ENCODE measurements around the gene NRG3.

Gene NRG3

GRCh38 chr10:82208726-82209125, 333.7 kb downstream of the NRG3 start:
- H3K4me3 Mint-ChIP-seq: no peak overlapping the region

GRCh38 chr10:82210331-82210730, 335.3 kb downstream of the NRG3 start:
- Mint-ChIP-seq H3K4me1 (no peaks in the 10 kb centered on the region), H3K36me3 (no peaks in the 10 kb centered on the region), H3K27me3 (no peaks in the 10 kb centered on the region), H3K27ac (no peak overlapping the region), H3K9me3 (peaks cover 4% of the 10 kb centered on the region), H3K4me3 (no peak overlapping the region)
- DNase-seq (ENCODE audit: low spot score in 2 of 2): no peak
- no peak for ATAC-seq (ENCODE audit: low read depth)

More at GRCh38 chr10:82208726-82209125, 333.7 kb downstream of the NRG3 start:
- Mint-ChIP-seq H3K9me3 (peaks cover 4% of the 10 kb centered on the region), H3K36me3 (no peaks in the 10 kb centered on the region), H3K4me1 (no peaks in the 10 kb centered on the region), H3K27me3 (no peaks in the 10 kb centered on the region), H3K27ac (no peak overlapping the region)
- no peak for DNase-seq (ENCODE audit: low spot score in 2 of 2)
- ATAC-seq (ENCODE audit: low read depth): no peak

DNA sequence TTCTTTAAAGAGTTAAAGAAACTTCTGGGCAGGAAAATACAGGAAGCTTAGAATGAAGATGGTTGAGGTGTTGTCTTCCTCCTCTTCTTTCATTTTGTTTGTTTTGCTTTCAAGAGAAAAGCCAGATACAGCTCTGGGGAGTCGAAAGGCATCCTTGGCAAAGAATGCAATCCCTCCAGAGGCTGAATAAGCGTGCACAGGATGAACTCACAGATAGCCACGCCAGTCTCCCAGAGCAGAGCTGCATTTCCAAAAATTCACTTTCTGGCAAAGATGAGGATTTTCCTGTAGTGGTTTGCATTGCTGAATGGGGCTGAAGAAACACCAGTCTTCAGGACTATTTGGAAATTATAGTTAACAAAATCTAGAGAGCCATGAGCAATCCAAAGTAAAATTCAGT, 336.4 kb downstream of the NRG3 start:
- Mint-ChIP-seq H3K36me3 (no peaks in the 10 kb centered on the region), H3K4me1 (no peaks in the 10 kb centered on the region)
- no peak for ATAC-seq (ENCODE audit: low read depth)

DNA sequence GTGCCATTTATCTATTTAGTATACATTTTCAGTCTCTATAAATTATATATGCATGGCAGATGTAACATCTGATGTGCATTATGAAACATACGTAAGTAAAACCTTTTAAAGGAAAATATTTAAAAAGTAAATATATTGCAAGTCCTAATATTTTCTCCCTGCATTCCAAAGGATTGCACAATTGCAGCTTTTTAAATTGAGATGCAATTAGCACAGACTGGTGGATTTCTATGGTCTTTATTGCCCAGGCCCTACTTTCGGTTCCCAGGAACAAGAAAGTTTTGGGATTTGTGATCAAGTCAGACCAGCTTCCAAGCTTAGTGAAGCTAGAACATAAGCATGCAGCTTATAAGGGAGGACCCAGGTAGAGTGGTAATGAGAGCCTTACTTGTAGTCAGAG, 337.8 kb downstream of the NRG3 start:
- peaks cover 2% of the 10 kb centered on the region for H3K9me3 Mint-ChIP-seq
- no peaks in the 10 kb centered on the region for H3K4me1 Mint-ChIP-seq
- H3K27ac Mint-ChIP-seq: no peak overlapping the region
- ATAC-seq (ENCODE audit: low read depth) (no peak), DNase-seq (ENCODE audit: low spot score in 2 of 2) (no peak)
- no peaks in the 10 kb centered on the region for H3K36me3 Mint-ChIP-seq
- no peaks in the 10 kb centered on the region for H3K27me3 Mint-ChIP-seq
- no peak overlapping the region for H3K4me3 Mint-ChIP-seq

More for the DNA sequence above, 336.4 kb downstream of the NRG3 start:
- DNase-seq (ENCODE audit: low spot score in 2 of 2): no peak
- Mint-ChIP-seq H3K27ac (no peak overlapping the region), H3K27me3 (no peaks in the 10 kb centered on the region), H3K4me3 (no peak overlapping the region), H3K9me3 (peaks cover 4% of the 10 kb centered on the region)

GRCh38 chr10:82213784-82214183, 338.8 kb downstream of the NRG3 start:
- no peak overlapping the region for H3K4me3 Mint-ChIP-seq

GRCh38 chr10:82221056-82221455, 346.1 kb downstream of the NRG3 start:
- Mint-ChIP-seq H3K9me3 (peaks cover 1% of the 10 kb centered on the region), H3K36me3 (no peaks in the 10 kb centered on the region), H3K27me3 (no peaks in the 10 kb centered on the region), H3K27ac (no peak overlapping the region), H3K4me1 (no peaks in the 10 kb centered on the region), H3K4me3 (no peak overlapping the region)
- ATAC-seq (ENCODE audit: low read depth): no peak
- DNase-seq (ENCODE audit: low spot score in 2 of 2): no peak

More at GRCh38 chr10:82213784-82214183, 338.8 kb downstream of the NRG3 start:
- H3K36me3 Mint-ChIP-seq: no peaks in the 10 kb centered on the region
- H3K27me3 Mint-ChIP-seq: no peaks in the 10 kb centered on the region
- no peaks in the 10 kb centered on the region for H3K4me1 Mint-ChIP-seq
- H3K27ac Mint-ChIP-seq: no peak overlapping the region
- ATAC-seq (ENCODE audit: low read depth): no peak
- no peak for DNase-seq (ENCODE audit: low spot score in 2 of 2)
- peaks cover under 1% of the 10 kb centered on the region for H3K9me3 Mint-ChIP-seq

- H3K36me3 Mint-ChIP-seq: no peaks in the 10 kb centered on the region
- no peak for DNase-seq (ENCODE audit: low spot score in 2 of 2)
- no peak overlapping the region for H3K27ac Mint-ChIP-seq
- H3K4me3 Mint-ChIP-seq: no peak overlapping the region
- no peaks in the 10 kb centered on the region for H3K4me1 Mint-ChIP-seq
- H3K9me3 Mint-ChIP-seq: peaks cover 1% of the 10 kb centered on the region
- ATAC-seq (ENCODE audit: low read depth): no peak
- H3K27me3 Mint-ChIP-seq: no peaks in the 10 kb centered on the region
Measured at GRCh38 chr10:82221601-82222149, 346.7 kb downstream of the NRG3 start.

DNA sequence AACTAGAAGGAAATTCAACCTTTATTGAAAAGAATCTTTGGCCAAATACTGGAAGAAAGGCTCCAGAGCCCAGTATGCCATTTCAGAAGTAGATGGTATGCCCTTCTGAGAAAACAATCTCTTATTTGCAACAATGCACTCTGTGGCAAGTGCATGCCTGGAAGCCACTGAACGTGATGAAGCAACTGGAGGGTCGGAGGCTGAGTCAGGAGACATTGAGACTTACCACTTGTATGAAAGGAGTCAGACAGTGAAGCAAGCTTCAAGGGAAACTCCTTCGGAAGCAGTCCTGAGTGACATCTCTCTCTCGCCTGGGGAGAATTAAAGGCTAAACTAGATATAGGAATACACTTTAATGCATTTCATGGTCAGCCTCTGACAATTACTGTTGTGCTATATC, 353.7 kb downstream of the NRG3 start:
- Mint-ChIP-seq H3K27ac (no peak overlapping the region), H3K4me1 (no peaks in the 10 kb centered on the region), H3K27me3 (no peaks in the 10 kb centered on the region), H3K4me3 (no peak overlapping the region), H3K9me3 (peaks cover 9% of the 10 kb centered on the region), H3K36me3 (no peaks in the 10 kb centered on the region)
- no peak for ATAC-seq (ENCODE audit: low read depth)
- no peak for DNase-seq (ENCODE audit: low spot score in 2 of 2)

DNA sequence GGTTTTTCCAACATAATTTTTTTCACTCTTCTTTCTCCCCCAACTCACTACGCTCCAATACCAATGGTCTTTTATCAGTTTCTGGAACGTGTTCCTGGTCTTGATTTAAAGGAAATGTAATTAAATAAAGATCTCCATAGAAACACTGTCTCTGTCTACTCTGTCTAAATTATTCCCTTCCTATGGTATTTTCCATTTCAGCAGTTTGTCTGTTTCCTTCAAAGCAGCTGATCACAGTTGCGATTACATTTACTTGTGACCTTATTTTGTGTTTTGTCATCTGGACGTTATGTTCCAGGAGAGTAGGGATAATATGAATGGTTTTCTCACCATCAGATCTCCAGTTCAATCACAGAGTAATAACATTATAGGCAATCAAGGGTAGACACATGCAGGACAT, 359.2 kb downstream of the NRG3 start:
- DNase-seq (ENCODE audit: low spot score in 2 of 2) (no peak), ATAC-seq (ENCODE audit: low read depth) (no peak)
- H3K9me3 Mint-ChIP-seq: peaks cover 10% of the 10 kb centered on the region
- H3K4me3 Mint-ChIP-seq: no peak overlapping the region
- H3K27me3 Mint-ChIP-seq: no peaks in the 10 kb centered on the region
- H3K27ac Mint-ChIP-seq: no peak overlapping the region
- H3K4me1 Mint-ChIP-seq: no peaks in the 10 kb centered on the region
- H3K36me3 Mint-ChIP-seq: no peaks in the 10 kb centered on the region

DNA sequence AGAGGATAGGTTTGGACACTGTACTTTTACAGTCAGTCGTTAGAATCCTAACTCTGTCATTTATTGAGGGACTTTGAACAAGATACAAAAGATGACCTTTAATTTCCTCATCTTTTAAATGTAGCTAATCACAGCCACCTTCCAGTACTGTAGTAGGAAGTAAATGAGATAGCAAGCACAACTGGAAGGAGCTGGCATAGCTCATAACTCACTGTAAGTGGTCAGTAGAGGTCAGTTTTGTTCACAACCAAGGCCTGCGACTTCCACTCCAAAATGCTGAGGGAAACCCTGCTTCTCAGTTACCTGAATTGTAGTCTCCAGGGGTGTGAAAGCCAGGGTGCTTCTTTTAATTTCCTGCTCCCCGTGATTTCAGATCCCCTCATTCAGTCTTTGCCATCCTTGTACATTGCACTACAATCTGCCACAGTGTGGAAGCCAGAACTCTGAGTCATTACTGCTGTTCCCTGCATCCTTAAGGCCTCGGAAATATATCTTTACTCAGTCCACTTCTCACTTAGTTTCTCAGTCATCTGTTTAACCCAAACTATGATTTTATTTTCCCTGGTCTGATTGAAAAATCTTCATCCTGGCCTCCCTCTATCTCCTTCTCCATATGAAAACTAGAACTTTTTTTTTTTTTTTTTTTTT, 361.2 kb downstream of the NRG3 start:
- Mint-ChIP-seq H3K9me3 (peaks cover 4% of the 10 kb centered on the region), H3K36me3 (no peaks in the 10 kb centered on the region), H3K4me3 (no peak overlapping the region), H3K4me1 (no peaks in the 10 kb centered on the region), H3K27me3 (no peaks in the 10 kb centered on the region), H3K27ac (no peak overlapping the region)
- no peak for ATAC-seq (ENCODE audit: low read depth)
- no peak for DNase-seq (ENCODE audit: low spot score in 2 of 2)

- Mint-ChIP-seq H3K9me3 (peaks cover 4% of the 10 kb centered on the region), H3K4me1 (no peaks in the 10 kb centered on the region), H3K36me3 (no peaks in the 10 kb centered on the region), H3K27me3 (no peaks in the 10 kb centered on the region), H3K27ac (no peak overlapping the region), H3K4me3 (no peak overlapping the region)
- DNase-seq (ENCODE audit: low spot score in 2 of 2) (no peak), ATAC-seq (ENCODE audit: low read depth) (no peak)
Measured at GRCh38 chr10:82238291-82238690, 363.3 kb downstream of the NRG3 start.

DNA sequence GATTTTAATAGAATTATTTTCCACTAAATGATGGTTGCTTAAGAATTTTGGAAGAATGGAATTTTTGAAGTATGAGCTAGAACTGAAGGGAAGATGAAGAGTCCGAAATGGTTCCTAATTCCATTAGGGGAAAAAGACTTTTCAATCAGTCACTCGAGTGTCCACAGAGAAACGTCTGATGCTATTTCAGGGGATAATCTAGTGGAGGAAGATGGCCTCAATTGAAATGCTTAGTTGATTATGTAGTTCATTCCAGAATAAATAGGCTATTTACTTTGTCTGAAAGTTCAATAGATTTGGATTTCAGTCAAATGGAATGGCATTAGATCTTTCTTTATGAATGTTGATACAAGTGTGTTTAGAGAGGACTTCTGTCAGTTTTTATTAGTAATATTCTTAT, 365.4 kb downstream of the NRG3 start:
- Mint-ChIP-seq H3K4me1 (no peaks in the 10 kb centered on the region), H3K36me3 (no peaks in the 10 kb centered on the region), H3K27ac (no peak overlapping the region), H3K4me3 (no peak overlapping the region), H3K9me3 (peaks cover 1% of the 10 kb centered on the region), H3K27me3 (no peaks in the 10 kb centered on the region)
- DNase-seq (ENCODE audit: low spot score in 2 of 2) (no peak), ATAC-seq (ENCODE audit: low read depth) (no peak)

DNA sequence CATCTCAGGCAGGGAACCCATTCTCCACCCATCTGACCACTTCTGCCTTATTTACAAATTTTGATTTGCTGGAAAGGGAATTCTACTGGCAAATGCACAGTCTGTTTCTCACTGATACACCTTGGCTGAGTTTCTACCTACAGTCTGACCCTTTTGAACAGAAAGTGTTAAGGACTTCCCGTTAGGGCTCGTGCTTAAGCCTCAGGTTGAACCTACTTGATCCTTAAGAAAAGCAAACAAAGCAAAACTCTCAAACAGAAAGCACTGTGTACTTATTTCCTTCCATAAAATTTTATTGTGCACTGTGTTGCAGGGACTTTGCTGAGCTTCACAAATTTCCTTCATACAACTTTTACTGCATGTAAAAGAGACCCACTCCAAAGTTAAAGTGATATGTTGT, 367.8 kb downstream of the NRG3 start:
- ATAC-seq (ENCODE audit: low read depth) (no peak), DNase-seq (ENCODE audit: low spot score in 2 of 2) (no peak)
- H3K27me3 Mint-ChIP-seq: no peaks in the 10 kb centered on the region
- no peak overlapping the region for H3K4me3 Mint-ChIP-seq
- no peaks in the 10 kb centered on the region for H3K36me3 Mint-ChIP-seq
- peaks cover 1% of the 10 kb centered on the region for H3K9me3 Mint-ChIP-seq
- no peak overlapping the region for H3K27ac Mint-ChIP-seq
- no peaks in the 10 kb centered on the region for H3K4me1 Mint-ChIP-seq

- peaks cover 2% of the 10 kb centered on the region for H3K9me3 Mint-ChIP-seq
Measured at GRCh38 chr10:82245157-82245556, 370.2 kb downstream of the NRG3 start.

DNA sequence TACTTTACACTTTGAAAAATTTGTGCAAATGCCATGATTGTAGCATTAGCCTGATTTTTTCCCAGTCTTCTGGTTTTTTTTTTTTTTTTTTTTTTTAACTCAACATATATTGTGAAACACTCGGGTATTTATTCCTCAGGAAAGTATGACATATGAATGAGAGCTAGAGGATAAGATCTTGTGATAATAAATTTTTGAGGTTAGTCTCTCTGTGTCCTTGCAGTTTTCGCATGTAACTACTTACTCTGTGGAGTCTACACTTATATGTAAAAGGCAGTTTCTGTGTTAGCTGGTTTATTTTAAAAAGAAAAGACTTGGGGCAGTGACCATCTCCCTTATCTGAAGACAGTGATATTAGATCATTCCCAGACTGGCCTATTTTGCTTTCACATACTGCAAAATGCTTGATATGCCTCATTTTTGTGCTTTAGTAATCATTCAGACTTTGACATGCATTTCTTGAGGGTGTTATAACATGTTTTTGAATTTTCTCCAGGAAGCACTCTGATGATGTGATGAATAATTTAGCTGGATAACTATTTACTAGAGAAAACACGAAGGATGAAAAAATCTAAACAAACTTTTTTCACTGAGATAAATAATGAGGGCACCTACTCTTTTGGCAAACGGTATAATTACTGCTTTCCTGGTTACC, 371.0 kb downstream of the NRG3 start:
- no peaks in the 10 kb centered on the region for H3K36me3 Mint-ChIP-seq
- no peaks in the 10 kb centered on the region for H3K27me3 Mint-ChIP-seq
- H3K9me3 Mint-ChIP-seq: peaks cover 2% of the 10 kb centered on the region
- H3K4me1 Mint-ChIP-seq: no peaks in the 10 kb centered on the region
- no peak for ATAC-seq (ENCODE audit: low read depth)
- no peak overlapping the region for H3K27ac Mint-ChIP-seq
- DNase-seq (ENCODE audit: low spot score in 2 of 2): no peak
- no peak overlapping the region for H3K4me3 Mint-ChIP-seq

More at GRCh38 chr10:82245157-82245556, 370.2 kb downstream of the NRG3 start:
- Mint-ChIP-seq H3K27ac (no peak overlapping the region), H3K4me1 (no peaks in the 10 kb centered on the region), H3K27me3 (no peaks in the 10 kb centered on the region), H3K4me3 (no peak overlapping the region), H3K36me3 (no peaks in the 10 kb centered on the region)
- ATAC-seq (ENCODE audit: low read depth): no peak
- no peak for DNase-seq (ENCODE audit: low spot score in 2 of 2)

All from memory B cell (primary cell).